GM12878 (cell line): ENCODE results near the gene PXT1. TPM values are rescaled to one million over a fixed set of nuclear protein-coding genes. Genes with fewer than 3 reads are reported as not detected.

Experiments
- ATAC-seq: fragments of 200-7000 bp; cut with Tn5 transposase; 3 replicates; pipeline ENCODE4 v1.9.1; 2020; ENCODE audit warnings: mild to moderate bottlenecking, moderate library complexity
- BruUV-seq: library from RNA; stranded (reverse); fragments of 400-500 nt; replicated peaks from 2 replicates; lab custom pipeline; 2021; lab: Mats Ljungman, UMichigan
- CTCF ChIA-PET: fragments of 300-600 bp; sonication (Branson Sonifier 250); formaldehyde crosslinking; extraction: SDS; loops from one replicate; lab custom pipeline; 2021; ENCODE audit warnings: inconsistent platforms; lab: Yijun Ruan, JAX
- POLR2A ChIA-PET: fragments of 350-600 bp; formaldehyde crosslinking; extraction: SDS; loops from one replicate; lab custom pipeline; 2021; ENCODE audit warnings: inconsistent platforms; lab: Charles Lee
- RAD21 ChIA-PET: fragments of 300-600 bp; sonication (Branson Sonifier 250); formaldehyde crosslinking; loops from one replicate; lab custom pipeline; 2023; ENCODE audit warnings: antibody characterized with exemption; ENCODE audit not compliant: unreplicated experiment; lab: Charles Lee
- SMC1A ChIA-PET: fragments of 300-600 bp; sonication (Branson Sonifier 250); formaldehyde crosslinking; loops from one replicate; lab custom pipeline; 2023; ENCODE audit not compliant: unreplicated experiment, uncharacterized antibody; lab: Charles Lee
- DNase-seq: peaks from one replicate; pipeline ENCODE4 v3.0.0-alpha.2; 2011; ENCODE audit warnings: low read depth, low spot score
- FAIRE-seq: peaks from 3 replicates; lab custom pipeline; 2011; peaks lifted over from hg19 to GRCh38; lab: Jason Lieb, UNC
- H2AFZ ChIP-seq: 2 replicates; pipeline ENCODE4 v1.6.0; 2011; ENCODE audit warnings: low read depth, low read length, control low read depth; ENCODE audit not compliant: control insufficient read depth
- H3K27ac ChIP-seq: 2 replicates; pipeline ENCODE4 v1.5.1; 2011; ENCODE audit warnings: control low read depth; ENCODE audit not compliant: control insufficient read depth, insufficient read depth
- H3K27me3 ChIP-seq, 2 experiments: replicated peaks in 1 of 2; 2 replicates each; pipeline versions ENCODE4 v1.6.0 to v1.6.1; 2011; ENCODE audit warnings: low read length in 1 of 2; ENCODE audit not compliant: control insufficient read depth in 2 of 2, insufficient read depth in 2 of 2
- H3K36me3 ChIP-seq, 2 experiments: 2 replicates each; pipeline ENCODE4 v1.5.1; 2011; ENCODE audit warnings: low read length in 1 of 2; ENCODE audit not compliant: control insufficient read depth in 2 of 2, insufficient read depth in 2 of 2
- H3K4me1 ChIP-seq: 2 replicates; pipeline ENCODE4 v1.6.1; 2011; ENCODE audit warnings: mild to moderate bottlenecking, low read length, moderate library complexity, mixed read lengths; ENCODE audit not compliant: control insufficient read depth, insufficient read depth
- H3K4me2 ChIP-seq: 2 replicates; pipeline ENCODE4 v1.6.0; 2011; ENCODE audit warnings: control low read depth; ENCODE audit not compliant: control insufficient read depth, insufficient read depth
- H3K4me3 ChIP-seq: fragments of 200-600 bp; sonication (generic); 2 replicates; pipeline ENCODE4 v1.5.1; 2016
- H3K79me2 ChIP-seq: 2 replicates; pipeline ENCODE4 v1.6.0; 2011; ENCODE audit warnings: low read length; ENCODE audit not compliant: control insufficient read depth, insufficient read depth
- H3K9ac ChIP-seq: 2 replicates; pipeline ENCODE4 v1.8.0; 2011; ENCODE audit warnings: low read length, control low read depth, mixed read lengths; ENCODE audit not compliant: control insufficient read depth, insufficient read depth
- H3K9me3 ChIP-seq: replicated peaks from 3 replicates; pipeline ENCODE4 v1.5.1; 2011; ENCODE audit warnings: mild to moderate bottlenecking, low read length; ENCODE audit not compliant: control insufficient read depth, insufficient read depth
- H4K20me1 ChIP-seq: 2 replicates; pipeline ENCODE4 v1.6.0; 2011; ENCODE audit not compliant: control insufficient read depth, insufficient read depth
- ATF2 ChIP-seq: IDR thresholded peaks from 2 replicates; pipeline ENCODE4 v1.6.1; 2012; ENCODE audit warnings: low read length, inconsistent platforms
- BHLHE40 ChIP-seq, 2 experiments: fragments of 450-650 bp in 1 of 2; IDR thresholded peaks; 2 replicates each; pipeline ENCODE4 v1.6.1; 2011 to 2017; ENCODE audit warnings: low read depth in 2 of 2, borderline replicate concordance in 1 of 2, improper control_type of control experiment in 1 of 2, low read length in 1 of 2, mild to moderate bottlenecking in 1 of 2
- FOXM1 ChIP-seq: IDR thresholded peaks from 2 replicates; pipeline ENCODE4 v1.6.1; 2012; ENCODE audit warnings: low read depth, mild to moderate bottlenecking, inconsistent platforms, low read length, moderate library complexity
- JUND ChIP-seq: IDR thresholded peaks from 2 replicates; pipeline ENCODE4 v1.6.1; 2012; ENCODE audit warnings: low read depth, mild to moderate bottlenecking, low read length, improper control_type of control experiment, moderate library complexity
- MAX ChIP-seq: IDR thresholded peaks from 2 replicates; pipeline ENCODE4 v1.6.1; 2012; ENCODE audit warnings: low read depth, low read length, improper control_type of control experiment
- SKIL ChIP-seq: fragments of 450-650 bp; IDR thresholded peaks from 2 replicates; pipeline ENCODE4 v1.6.1; 2017; ENCODE audit warnings: mild to moderate bottlenecking, low read depth, inconsistent platforms; ENCODE audit not compliant: poor library complexity, severe bottlenecking
- TAF1 ChIP-seq: IDR thresholded peaks from 2 replicates; pipeline ENCODE4 v1.6.1; 2011; ENCODE audit warnings: mild to moderate bottlenecking, low read depth, low read length, borderline replicate concordance
- USF1 ChIP-seq: IDR thresholded peaks from 2 replicates; pipeline ENCODE4 v1.6.1; 2011; ENCODE audit warnings: borderline replicate concordance, low read depth, mild to moderate bottlenecking, moderate library complexity, mixed read lengths, low read length; ENCODE audit not compliant: insufficient read depth; ENCODE audit errors: extremely low read length
- WGBS: methylation state at CpG from one replicate; pipeline ENCODE4 v1.1.6; 2016; ENCODE audit warnings: low lambda C conversion rate; ENCODE audit not compliant: insufficient replicate concordance, insufficient coverage; ENCODE audit errors: missing lambda C conversion rate; 5-methylcytosine and 5-hydroxymethylcytosine counted together
- in situ Hi-C: fragments of 300-500 bp; cut with MboI; formaldehyde crosslinking; loops from 9 replicates; pipeline ENCODE4 v1.14.3; 2018; ENCODE audit warnings: mixed read lengths
- intact Hi-C: fragments of 100-400 bp; cut with micrococcal nuclease; formaldehyde crosslinking; loops from one replicate; pipeline ENCODE4 v1.14.2; 2022; ENCODE audit not compliant: unreplicated experiment
- polyA plus RNA-seq, 11 experiments: library from polyadenylated mRNA; depleted of rRNA in 4 of 11; unstranded in 6 of 11; stranded (reverse) in 5 of 11; fragments of >200 nt; fragmentation: Nextera tagmentation in 4 of 11; fragmentation: Illumina TruSeq in 1 of 11; extraction: Ambion mirVana in 4 of 11; extraction: Trizol in 1 of 11; gene quantifications; 1 replicate in 1 of 11; 2 replicates in 10 of 11; pipeline versions ENCODE4 v1.2.1 to v1.2.3, GENCODE V29; 2011 to 2016; ENCODE audit warnings: inconsistent platforms in 2 of 11, missing spikeins in 2 of 11, low read depth in 1 of 11
- total RNA-seq, 4 experiments: library from RNA; depleted of rRNA in 3 of 4; stranded (reverse); fragments of >200 nt in 3 of 4; fragmentation: Illumina TruSeq in 1 of 4; extraction: Trizol in 1 of 4; gene quantifications; 2 replicates each; pipeline versions ENCODE4 v1.2.1 to v1.2.3, GENCODE V29; 2013 to 2021

Gene PXT1
- total and polyA plus RNA-seq, 10 of the 15 experiments (the other 5 are each of a cell fraction or from before 2014, with no cell fraction given), result 0.27 to 2.9 (median 0.50) TPM

GRCh38 chr6:36378936-36379335 lies 63.7 kb downstream of the PXT1 start:
- ChIA-PET RAD21 (no interaction called here), CTCF (interaction anchor here (1.0 to 1.5 kb wide), 2 partner anchors 29 to 204 kb away, joined by 3 read pairs; no protein-coding TSS in a partner anchor), POLR2A (interaction anchor here (0.6 to 1.0 kb wide), 2 partner anchors 21 to 179 kb away, joined by 3 to 4 read pairs; no protein-coding TSS in a partner anchor), SMC1A (interaction anchor here (0.7 kb wide), 1 partner anchor 102 kb away, joined by 3 read pairs; no protein-coding TSS in a partner anchor)
- no TSS peak for BruUV-seq
- H3K79me2 ChIP-seq, result no peaks in the 10 kb centered on the region
- peak overlapping the region; percentile 39; the same call in 1 of the 2 replicates for H3K4me2 ChIP-seq
- no peak for FAIRE-seq
- intact Hi-C loops, result no loop called here
- H2AFZ ChIP-seq, result no peak overlapping the region
- no peak overlapping the region for H3K4me3 ChIP-seq
- no peak for ATAC-seq
- no peak for DNase-seq
- no peaks in the 10 kb centered on the region for H3K27me3 ChIP-seq
- no peak overlapping the region for H3K27ac ChIP-seq
- no peak overlapping the region for H3K9ac ChIP-seq
- no peaks in the 10 kb centered on the region for H3K9me3 ChIP-seq
- H3K4me1 ChIP-seq, result peaks cover 56% of the 10 kb centered on the region
- no peaks in the 10 kb centered on the region for H3K36me3 ChIP-seq
- 54% methylated on average over 10 of the region's 10 CpGs for WGBS
- H4K20me1 ChIP-seq, result no peaks in the 10 kb centered on the region
- in situ Hi-C loops, result no loop called here
- TF ChIP-seq USF1 (no peak), BHLHE40 (IDR thresholded peaks at IDR 0.05; ENCODE audit: borderline replicate concordance in 1 of 2, low read depth in 2 of 2, low read length in 1 of 2) (no peak), ATF2 (no peak), TAF1 (no peak), JUND (no peak), SKIL (no peak), FOXM1 (no peak), MAX (no peak)
